ENCODE data around the gene GPRC5A. TPM values are rescaled to one million over a fixed set of nuclear protein-coding genes. Genes with fewer than 3 reads are reported as not detected.

Gene GPRC5A
- total and polyA plus RNA-seq, 8 donors = 0.58 to 112 (median 23.9) TPM

DNA sequence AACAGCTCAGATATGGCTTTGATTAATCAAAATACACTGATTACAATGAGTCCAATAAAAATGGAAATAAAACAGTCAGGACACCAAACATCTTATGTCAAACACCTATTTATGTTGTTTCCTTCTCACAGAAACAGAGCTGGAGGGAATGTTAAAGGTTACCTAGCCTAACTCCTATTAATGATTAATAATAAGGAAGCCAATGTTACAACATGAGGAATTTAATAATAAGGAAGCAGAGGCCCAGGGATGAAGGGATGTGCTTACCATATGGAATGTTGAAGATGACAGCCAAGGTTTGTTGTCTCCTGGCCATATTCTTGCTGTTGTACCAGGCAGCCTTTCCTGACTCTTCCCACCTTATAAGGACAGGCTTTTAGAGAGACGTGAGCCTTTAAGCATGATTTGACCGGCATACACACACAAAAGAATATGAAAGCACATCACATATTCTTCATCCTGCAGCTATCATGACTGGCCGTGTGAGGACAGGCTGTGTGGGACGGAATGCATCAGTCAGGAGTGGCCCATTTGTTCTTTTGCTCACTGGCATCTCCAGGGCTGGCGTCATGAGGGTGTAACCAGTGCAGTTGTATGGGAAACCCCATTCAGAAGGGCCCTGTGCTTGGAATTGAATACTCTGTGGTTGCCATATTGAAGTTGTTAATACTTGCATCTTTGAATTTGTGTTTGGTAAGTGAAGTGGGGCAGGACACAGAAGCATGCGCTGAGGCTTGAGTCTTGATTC is 63.7 kb downstream of the GPRC5A start:
- no peak overlapping the region for H3K4me3 ChIP-seq
- H3K36me3 ChIP-seq = no peaks in the 10 kb centered on the region
- no peaks in the 10 kb centered on the region for H3K9me3 ChIP-seq
- peak overlapping the region in 1 of 5 donors; percentile 4 for H3K27ac ChIP-seq
- no peaks in the 10 kb centered on the region for H3K4me1 ChIP-seq
- 91 to 98% (median 96%) methylated on average over 6 of the region's 6 CpGs for WGBS, 5 donors
- H3K27me3 ChIP-seq = no peaks in the 10 kb centered on the region
- TF ChIP-seq EP300 (IDR thresholded peaks at IDR 0.05) (no peak), POLR2A (IDR thresholded peaks at IDR 0.05) (no peak), POLR2AphosphoS5 (IDR thresholded peaks at IDR 0.05) (no peak)
- TF ChIP-seq, protein P1, sequence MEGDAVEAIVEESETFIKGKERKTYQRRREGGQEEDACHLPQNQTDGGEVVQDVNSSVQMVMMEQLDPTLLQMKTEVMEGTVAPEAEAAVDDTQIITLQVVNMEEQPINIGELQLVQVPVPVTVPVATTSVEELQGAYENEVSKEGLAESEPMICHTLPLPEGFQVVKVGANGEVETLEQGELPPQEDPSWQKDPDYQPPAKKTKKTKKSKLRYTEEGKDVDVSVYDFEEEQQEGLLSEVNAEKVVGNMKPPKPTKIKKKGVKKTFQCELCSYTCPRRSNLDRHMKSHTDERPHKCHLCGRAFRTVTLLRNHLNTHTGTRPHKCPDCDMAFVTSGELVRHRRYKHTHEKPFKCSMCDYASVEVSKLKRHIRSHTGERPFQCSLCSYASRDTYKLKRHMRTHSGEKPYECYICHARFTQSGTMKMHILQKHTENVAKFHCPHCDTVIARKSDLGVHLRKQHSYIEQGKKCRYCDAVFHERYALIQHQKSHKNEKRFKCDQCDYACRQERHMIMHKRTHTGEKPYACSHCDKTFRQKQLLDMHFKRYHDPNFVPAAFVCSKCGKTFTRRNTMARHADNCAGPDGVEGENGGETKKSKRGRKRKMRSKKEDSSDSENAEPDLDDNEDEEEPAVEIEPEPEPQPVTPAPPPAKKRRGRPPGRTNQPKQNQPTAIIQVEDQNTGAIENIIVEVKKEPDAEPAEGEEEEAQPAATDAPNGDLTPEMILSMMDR (IDR thresholded peaks at IDR 0.05) = no peak
- intact Hi-C loops (cut with DNase I; ENCODE audit: low total_unique reads) = no loop called here
- no peak for DNase-seq

DNA sequence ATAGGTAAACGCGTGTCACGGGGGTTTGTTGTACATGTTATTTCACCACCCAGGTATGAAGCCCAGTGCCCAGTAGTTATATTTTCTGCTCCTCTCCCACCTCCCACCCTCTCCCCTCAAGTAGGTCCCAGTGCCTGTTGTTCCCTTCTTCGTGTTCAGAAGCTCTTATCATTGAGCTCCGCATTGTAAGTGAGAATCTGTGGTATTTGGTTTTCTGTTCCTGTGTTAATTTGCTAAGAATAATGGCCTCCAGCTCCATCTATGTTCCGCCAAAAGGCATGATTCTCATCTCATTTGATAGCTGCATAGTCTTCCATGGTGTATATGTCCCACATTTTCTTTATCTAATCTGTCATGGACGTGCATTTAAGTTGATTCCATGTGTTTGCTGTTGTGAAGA is 67.5 kb downstream of the GPRC5A start:
- WGBS, 5 donors = 70 to 82% (median 71%) methylated on average over 7 of the region's 7 CpGs
- intact Hi-C loops (cut with DNase I; ENCODE audit: low total_unique reads) = no loop called here
- Histone ChIP-seq H3K9me3 (no peaks in the 10 kb centered on the region), H3K4me3 (no peak overlapping the region), H3K36me3 (no peaks in the 10 kb centered on the region), H3K27me3 (no peaks in the 10 kb centered on the region), H3K4me1 (no peaks in the 10 kb centered on the region), H3K27ac (no peak overlapping the region)
- TF ChIP-seq POLR2AphosphoS5 (IDR thresholded peaks at IDR 0.05) (no peak), EP300 (IDR thresholded peaks at IDR 0.05) (no peak)
- TF ChIP-seq, protein P1 (IDR thresholded peaks at IDR 0.05) = no peak
- DNase-seq = no peak

- Histone ChIP-seq H3K36me3 (no peaks in the 10 kb centered on the region), H3K27me3 (no peaks in the 10 kb centered on the region), H3K4me1 (no peaks in the 10 kb centered on the region), H3K27ac (no peak overlapping the region), H3K9me3 (no peaks in the 10 kb centered on the region), H3K4me3 (no peak overlapping the region)
- no peak for DNase-seq
- intact Hi-C loops (cut with DNase I; ENCODE audit: low total_unique reads) = no loop called here
- 80 to 90% (median 83%) methylated on average over 5 of the region's 5 CpGs for WGBS, 5 donors
- TF ChIP-seq, protein P1 (IDR thresholded peaks at IDR 0.05) = no peak
Observed at GRCh38 chr12:12960639-12961209, 69.4 kb downstream of the GPRC5A start.

GRCh38 chr12:12964255-12964654 is 72.9 kb downstream of the GPRC5A start:
- Histone ChIP-seq H3K36me3 (peaks cover 5 to 26% (median 23%) of the 10 kb centered on the region in 4 donors), H3K27me3 (no peaks in the 10 kb centered on the region), H3K4me3 (no peak overlapping the region), H3K4me1 (no peaks in the 10 kb centered on the region), H3K9me3 (no peaks in the 10 kb centered on the region), H3K27ac (no peak overlapping the region)
- WGBS, 5 donors = 88 to 95% (median 90%) methylated on average over 4 of the region's 4 CpGs
- intact Hi-C loops (cut with DNase I; ENCODE audit: low total_unique reads) = no loop called here
- TF ChIP-seq, protein P1 (IDR thresholded peaks at IDR 0.05) = no peak
- TF ChIP-seq POLR2AphosphoS5 (IDR thresholded peaks at IDR 0.05) (no peak), POLR2A (IDR thresholded peaks at IDR 0.05) (no peak), EP300 (IDR thresholded peaks at IDR 0.05) (no peak)
- no peak for DNase-seq
